GM12878 (cell line): ENCODE results near the gene ZNF22. TPM values are rescaled to one million over a fixed set of nuclear protein-coding genes. Genes with fewer than 3 reads are reported as not detected.

Experiments
- ATAC-seq: fragments of 200-7000 bp; cut with Tn5 transposase; 3 replicates; pipeline ENCODE4 v1.9.1; 2020; ENCODE audit warnings: mild to moderate bottlenecking, moderate library complexity
- BruUV-seq: library from RNA; stranded (reverse); fragments of 400-500 nt; replicated peaks from 2 replicates; lab custom pipeline; 2021; lab: Mats Ljungman, UMichigan
- CTCF ChIA-PET: fragments of 300-600 bp; sonication (Branson Sonifier 250); formaldehyde crosslinking; extraction: SDS; loops from one replicate; lab custom pipeline; 2021; ENCODE audit warnings: inconsistent platforms; lab: Yijun Ruan, JAX
- POLR2A ChIA-PET: fragments of 350-600 bp; formaldehyde crosslinking; extraction: SDS; loops from one replicate; lab custom pipeline; 2021; ENCODE audit warnings: inconsistent platforms; lab: Charles Lee
- RAD21 ChIA-PET: fragments of 300-600 bp; sonication (Branson Sonifier 250); formaldehyde crosslinking; loops from one replicate; lab custom pipeline; 2023; ENCODE audit warnings: antibody characterized with exemption; ENCODE audit not compliant: unreplicated experiment; lab: Charles Lee
- SMC1A ChIA-PET: fragments of 300-600 bp; sonication (Branson Sonifier 250); formaldehyde crosslinking; loops from one replicate; lab custom pipeline; 2023; ENCODE audit not compliant: unreplicated experiment, uncharacterized antibody; lab: Charles Lee
- DNase-seq: peaks from one replicate; pipeline ENCODE4 v3.0.0-alpha.2; 2011; ENCODE audit warnings: low read depth, low spot score
- FAIRE-seq: peaks from 3 replicates; lab custom pipeline; 2011; peaks lifted over from hg19 to GRCh38; lab: Jason Lieb, UNC
- H2AFZ ChIP-seq: 2 replicates; pipeline ENCODE4 v1.6.0; 2011; ENCODE audit warnings: low read depth, low read length, control low read depth; ENCODE audit not compliant: control insufficient read depth
- H3K27ac ChIP-seq: 2 replicates; pipeline ENCODE4 v1.5.1; 2011; ENCODE audit warnings: control low read depth; ENCODE audit not compliant: control insufficient read depth, insufficient read depth
- H3K27me3 ChIP-seq, 2 experiments: replicated peaks in 1 of 2; 2 replicates each; pipeline versions ENCODE4 v1.6.0 to v1.6.1; 2011; ENCODE audit warnings: low read length in 1 of 2; ENCODE audit not compliant: control insufficient read depth in 2 of 2, insufficient read depth in 2 of 2
- H3K36me3 ChIP-seq, 2 experiments: 2 replicates each; pipeline ENCODE4 v1.5.1; 2011; ENCODE audit warnings: low read length in 1 of 2; ENCODE audit not compliant: control insufficient read depth in 2 of 2, insufficient read depth in 2 of 2
- H3K4me1 ChIP-seq: 2 replicates; pipeline ENCODE4 v1.6.1; 2011; ENCODE audit warnings: mild to moderate bottlenecking, low read length, moderate library complexity, mixed read lengths; ENCODE audit not compliant: control insufficient read depth, insufficient read depth
- H3K4me2 ChIP-seq: 2 replicates; pipeline ENCODE4 v1.6.0; 2011; ENCODE audit warnings: control low read depth; ENCODE audit not compliant: control insufficient read depth, insufficient read depth
- H3K4me3 ChIP-seq: fragments of 200-600 bp; sonication (generic); 2 replicates; pipeline ENCODE4 v1.5.1; 2016
- H3K79me2 ChIP-seq: 2 replicates; pipeline ENCODE4 v1.6.0; 2011; ENCODE audit warnings: low read length; ENCODE audit not compliant: control insufficient read depth, insufficient read depth
- H3K9ac ChIP-seq: 2 replicates; pipeline ENCODE4 v1.8.0; 2011; ENCODE audit warnings: low read length, control low read depth, mixed read lengths; ENCODE audit not compliant: control insufficient read depth, insufficient read depth
- H3K9me3 ChIP-seq: replicated peaks from 3 replicates; pipeline ENCODE4 v1.5.1; 2011; ENCODE audit warnings: mild to moderate bottlenecking, low read length; ENCODE audit not compliant: control insufficient read depth, insufficient read depth
- H4K20me1 ChIP-seq: 2 replicates; pipeline ENCODE4 v1.6.0; 2011; ENCODE audit not compliant: control insufficient read depth, insufficient read depth
- BACH1 ChIP-seq: fragments of 450-650 bp; IDR thresholded peaks from 2 replicates; pipeline ENCODE4 v1.6.1; 2017; ENCODE audit warnings: mild to moderate bottlenecking, borderline replicate concordance
- KLF5 ChIP-seq: fragments of 450-650 bp; IDR thresholded peaks from 2 replicates; pipeline ENCODE4 v1.6.1; 2014; ENCODE audit warnings: mild to moderate bottlenecking; ENCODE audit not compliant: partially characterized antibody
- NR2F1 ChIP-seq: fragments of 450-650 bp; conservative IDR thresholded peaks from 2 replicates; pipeline ENCODE4 v1.6.1; 2017; ENCODE audit warnings: mild to moderate bottlenecking
- PAX8 ChIP-seq: fragments of 450-650 bp; IDR thresholded peaks from 2 replicates; pipeline ENCODE4 v1.6.1; 2017; ENCODE audit warnings: mild to moderate bottlenecking, moderate library complexity
- POLR2A ChIP-seq: IDR thresholded peaks from 2 replicates; pipeline ENCODE4 v1.6.1; 2011; ENCODE audit warnings: low read depth, mild to moderate bottlenecking, low read length
- SIN3A ChIP-seq: IDR thresholded peaks from 2 replicates; pipeline ENCODE4 v1.6.1; 2012; ENCODE audit warnings: low read depth, low read length, improper control_type of control experiment
- TCF12 ChIP-seq: IDR thresholded peaks from 2 replicates; pipeline ENCODE4 v1.6.1; 2011; ENCODE audit warnings: low read depth, mild to moderate bottlenecking, low read length
- WGBS: methylation state at CpG from one replicate; pipeline ENCODE4 v1.1.6; 2016; ENCODE audit warnings: low lambda C conversion rate; ENCODE audit not compliant: insufficient replicate concordance, insufficient coverage; ENCODE audit errors: missing lambda C conversion rate; 5-methylcytosine and 5-hydroxymethylcytosine counted together
- in situ Hi-C: fragments of 300-500 bp; cut with MboI; formaldehyde crosslinking; loops from 9 replicates; pipeline ENCODE4 v1.14.3; 2018; ENCODE audit warnings: mixed read lengths
- intact Hi-C: fragments of 100-400 bp; cut with micrococcal nuclease; formaldehyde crosslinking; loops from one replicate; pipeline ENCODE4 v1.14.2; 2022; ENCODE audit not compliant: unreplicated experiment
- polyA plus RNA-seq, 11 experiments: library from polyadenylated mRNA; depleted of rRNA in 4 of 11; unstranded in 6 of 11; stranded (reverse) in 5 of 11; fragments of >200 nt; fragmentation: Nextera tagmentation in 4 of 11; fragmentation: Illumina TruSeq in 1 of 11; extraction: Ambion mirVana in 4 of 11; extraction: Trizol in 1 of 11; gene quantifications; 1 replicate in 1 of 11; 2 replicates in 10 of 11; pipeline versions ENCODE4 v1.2.1 to v1.2.3, GENCODE V29; 2011 to 2016; ENCODE audit warnings: inconsistent platforms in 2 of 11, missing spikeins in 2 of 11, low read depth in 1 of 11
- total RNA-seq, 4 experiments: library from RNA; depleted of rRNA in 3 of 4; stranded (reverse); fragments of >200 nt in 3 of 4; fragmentation: Illumina TruSeq in 1 of 4; extraction: Trizol in 1 of 4; gene quantifications; 2 replicates each; pipeline versions ENCODE4 v1.2.1 to v1.2.3, GENCODE V29; 2013 to 2021
- TF ChIP-seq, protein P1 (sequence below): fragments of 450-650 bp; IDR thresholded peaks from 2 replicates; pipeline ENCODE4 v1.6.1; 2017; ENCODE audit warnings: borderline replicate concordance
- TF ChIP-seq, protein P2 (sequence below): IDR thresholded peaks from 2 replicates; pipeline ENCODE4 v1.6.1; 2012; ENCODE audit warnings: improper control_type of control experiment, low read depth, low read length; ENCODE audit not compliant: insufficient replicate concordance
- TF ChIP-seq, protein P3 (sequence below): fragments of 450-650 bp; IDR thresholded peaks from 2 replicates; pipeline ENCODE4 v1.6.1; 2017; ENCODE audit warnings: mild to moderate bottlenecking, low read depth, inconsistent platforms; ENCODE audit not compliant: poor library complexity, severe bottlenecking

The ZNF22 gene
- total and polyA plus RNA-seq, 10 of the 15 experiments (the other 5 are each of a cell fraction or from before 2014, with no cell fraction given) = 31.1 to 74.4 (median 43.8) TPM

DNA sequence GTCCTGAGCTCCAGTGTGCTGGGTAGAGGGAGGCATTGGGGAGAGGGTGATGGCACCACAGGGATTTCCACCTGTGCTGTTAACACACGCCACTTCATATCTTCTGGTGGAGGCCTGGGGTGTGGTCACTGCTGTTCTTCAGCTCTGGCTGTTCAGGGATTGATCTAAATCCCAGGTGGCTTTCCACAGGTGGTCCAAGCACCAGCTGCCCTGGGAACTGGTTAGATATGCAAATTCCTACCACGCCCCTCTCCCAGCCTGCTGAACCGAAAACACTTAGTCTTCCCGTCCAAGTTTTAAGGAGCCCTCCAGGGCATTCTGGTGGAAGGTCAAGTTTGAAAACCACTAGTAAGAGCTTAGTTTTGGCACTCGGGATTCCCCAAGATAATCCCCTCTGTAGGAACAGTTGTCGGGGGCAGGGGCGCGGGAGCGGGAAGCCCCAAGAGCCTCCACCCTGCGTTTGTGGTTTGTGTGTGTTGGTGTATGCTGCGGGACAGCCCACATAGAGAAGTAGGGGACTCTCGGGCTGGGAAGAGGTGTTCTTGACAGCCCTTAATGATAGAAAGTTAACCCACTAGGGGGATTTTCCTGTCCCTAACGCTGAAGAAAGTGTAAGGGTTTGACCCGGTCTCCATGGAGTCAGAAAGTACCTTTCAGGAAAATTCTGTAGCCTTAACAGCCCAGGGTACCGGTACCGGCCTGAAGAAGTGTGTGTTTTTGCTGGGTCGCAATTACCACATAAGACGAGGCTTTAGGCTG lies 27.2 kb upstream of the ZNF22 start:
- no peaks in the 10 kb centered on the region for H3K9me3 ChIP-seq
- RAD21 ChIA-PET = interaction anchor here (0.8 to 2.7 kb wide), 6 partner anchors 10 to 48 kb away, joined by 4 to 54 read pairs (median 20); no protein-coding TSS in a partner anchor
- H3K79me2 ChIP-seq = peaks cover 14% of the 10 kb centered on the region
- H3K9ac ChIP-seq = peak overlapping the region; percentile 65
- peaks cover 0 to 8% of the 10 kb centered on the region in 2 experiments; a peak in 2 of 4 replicates for H3K36me3 ChIP-seq
- FAIRE-seq = peak; percentile 56
- peaks cover 43% of the 10 kb centered on the region for H3K4me1 ChIP-seq
- no peak overlapping the region for H3K4me3 ChIP-seq
- no peaks in the 10 kb centered on the region for H4K20me1 ChIP-seq
- in situ Hi-C loops = loop anchor here (25.0 kb wide), 1 partner anchor 1811 kb away; no protein-coding TSS in a partner anchor
- ATAC-seq = peak; percentile 45
- SMC1A ChIA-PET = interaction anchor here (0.8 to 2.5 kb wide), 7 partner anchors 10 to 41 kb away, joined by 3 to 36 read pairs (median 17); no protein-coding TSS in a partner anchor
- DNase-seq = no peak
- WGBS = 5% methylated on average over 18 of the region's 18 CpGs
- CTCF ChIA-PET = interaction anchor here (0.5 to 10.1 kb wide), 8 partner anchors 7 to 41 kb away, joined by 3 to 181 read pairs (median 9); partner anchors contain the start of gene RASSF4
- peak overlapping the region; percentile 54 for H2AFZ ChIP-seq
- POLR2A ChIA-PET = interaction anchor here (1.1 to 2.1 kb wide), 9 partner anchors 8 to 45 kb away, joined by 3 to 17 read pairs (median 5); no protein-coding TSS in a partner anchor
- no TSS peak for BruUV-seq
- peak overlapping the region; percentile 82 for H3K4me2 ChIP-seq
- H3K27ac ChIP-seq = peak overlapping the region; percentile 80
- intact Hi-C loops = loop anchor here (2.0 kb wide), 1 partner anchor 15 kb away; the partner anchor contains the start of gene RASSF4
- no peaks in the 10 kb centered on the region for H3K27me3 ChIP-seq
- TF ChIP-seq NR2F1 (peak; percentile 83), PAX8 (no peak), KLF5 (no peak), SIN3A (no peak), BACH1 (no peak), POLR2A (no peak), TCF12 (no peak)
- TF ChIP-seq, protein P1, sequence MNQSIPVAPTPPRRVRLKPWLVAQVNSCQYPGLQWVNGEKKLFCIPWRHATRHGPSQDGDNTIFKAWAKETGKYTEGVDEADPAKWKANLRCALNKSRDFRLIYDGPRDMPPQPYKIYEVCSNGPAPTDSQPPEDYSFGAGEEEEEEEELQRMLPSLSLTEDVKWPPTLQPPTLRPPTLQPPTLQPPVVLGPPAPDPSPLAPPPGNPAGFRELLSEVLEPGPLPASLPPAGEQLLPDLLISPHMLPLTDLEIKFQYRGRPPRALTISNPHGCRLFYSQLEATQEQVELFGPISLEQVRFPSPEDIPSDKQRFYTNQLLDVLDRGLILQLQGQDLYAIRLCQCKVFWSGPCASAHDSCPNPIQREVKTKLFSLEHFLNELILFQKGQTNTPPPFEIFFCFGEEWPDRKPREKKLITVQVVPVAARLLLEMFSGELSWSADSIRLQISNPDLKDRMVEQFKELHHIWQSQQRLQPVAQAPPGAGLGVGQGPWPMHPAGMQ = peak; percentile 83; the same call in 1 of the 2 replicates
- TF ChIP-seq, protein P2, sequence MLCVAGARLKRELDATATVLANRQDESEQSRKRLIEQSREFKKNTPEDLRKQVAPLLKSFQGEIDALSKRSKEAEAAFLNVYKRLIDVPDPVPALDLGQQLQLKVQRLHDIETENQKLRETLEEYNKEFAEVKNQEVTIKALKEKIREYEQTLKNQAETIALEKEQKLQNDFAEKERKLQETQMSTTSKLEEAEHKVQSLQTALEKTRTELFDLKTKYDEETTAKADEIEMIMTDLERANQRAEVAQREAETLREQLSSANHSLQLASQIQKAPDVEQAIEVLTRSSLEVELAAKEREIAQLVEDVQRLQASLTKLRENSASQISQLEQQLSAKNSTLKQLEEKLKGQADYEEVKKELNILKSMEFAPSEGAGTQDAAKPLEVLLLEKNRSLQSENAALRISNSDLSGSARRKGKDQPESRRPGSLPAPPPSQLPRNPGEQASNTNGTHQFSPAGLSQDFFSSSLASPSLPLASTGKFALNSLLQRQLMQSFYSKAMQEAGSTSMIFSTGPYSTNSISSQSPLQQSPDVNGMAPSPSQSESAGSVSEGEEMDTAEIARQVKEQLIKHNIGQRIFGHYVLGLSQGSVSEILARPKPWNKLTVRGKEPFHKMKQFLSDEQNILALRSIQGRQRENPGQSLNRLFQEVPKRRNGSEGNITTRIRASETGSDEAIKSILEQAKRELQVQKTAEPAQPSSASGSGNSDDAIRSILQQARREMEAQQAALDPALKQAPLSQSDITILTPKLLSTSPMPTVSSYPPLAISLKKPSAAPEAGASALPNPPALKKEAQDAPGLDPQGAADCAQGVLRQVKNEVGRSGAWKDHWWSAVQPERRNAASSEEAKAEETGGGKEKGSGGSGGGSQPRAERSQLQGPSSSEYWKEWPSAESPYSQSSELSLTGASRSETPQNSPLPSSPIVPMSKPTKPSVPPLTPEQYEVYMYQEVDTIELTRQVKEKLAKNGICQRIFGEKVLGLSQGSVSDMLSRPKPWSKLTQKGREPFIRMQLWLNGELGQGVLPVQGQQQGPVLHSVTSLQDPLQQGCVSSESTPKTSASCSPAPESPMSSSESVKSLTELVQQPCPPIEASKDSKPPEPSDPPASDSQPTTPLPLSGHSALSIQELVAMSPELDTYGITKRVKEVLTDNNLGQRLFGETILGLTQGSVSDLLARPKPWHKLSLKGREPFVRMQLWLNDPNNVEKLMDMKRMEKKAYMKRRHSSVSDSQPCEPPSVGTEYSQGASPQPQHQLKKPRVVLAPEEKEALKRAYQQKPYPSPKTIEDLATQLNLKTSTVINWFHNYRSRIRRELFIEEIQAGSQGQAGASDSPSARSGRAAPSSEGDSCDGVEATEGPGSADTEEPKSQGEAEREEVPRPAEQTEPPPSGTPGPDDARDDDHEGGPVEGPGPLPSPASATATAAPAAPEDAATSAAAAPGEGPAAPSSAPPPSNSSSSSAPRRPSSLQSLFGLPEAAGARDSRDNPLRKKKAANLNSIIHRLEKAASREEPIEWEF = no peak
- TF ChIP-seq, protein P3, sequence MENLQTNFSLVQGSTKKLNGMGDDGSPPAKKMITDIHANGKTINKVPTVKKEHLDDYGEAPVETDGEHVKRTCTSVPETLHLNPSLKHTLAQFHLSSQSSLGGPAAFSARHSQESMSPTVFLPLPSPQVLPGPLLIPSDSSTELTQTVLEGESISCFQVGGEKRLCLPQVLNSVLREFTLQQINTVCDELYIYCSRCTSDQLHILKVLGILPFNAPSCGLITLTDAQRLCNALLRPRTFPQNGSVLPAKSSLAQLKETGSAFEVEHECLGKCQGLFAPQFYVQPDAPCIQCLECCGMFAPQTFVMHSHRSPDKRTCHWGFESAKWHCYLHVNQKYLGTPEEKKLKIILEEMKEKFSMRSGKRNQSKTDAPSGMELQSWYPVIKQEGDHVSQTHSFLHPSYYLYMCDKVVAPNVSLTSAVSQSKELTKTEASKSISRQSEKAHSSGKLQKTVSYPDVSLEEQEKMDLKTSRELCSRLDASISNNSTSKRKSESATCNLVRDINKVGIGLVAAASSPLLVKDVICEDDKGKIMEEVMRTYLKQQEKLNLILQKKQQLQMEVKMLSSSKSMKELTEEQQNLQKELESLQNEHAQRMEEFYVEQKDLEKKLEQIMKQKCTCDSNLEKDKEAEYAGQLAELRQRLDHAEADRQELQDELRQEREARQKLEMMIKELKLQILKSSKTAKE = peak; percentile 37
